Measurements from ENCODE around the gene IARS2.
"Not testable (repeated sequence)": the region's sequence is repeated elsewhere in the genome, so short reads cannot be mapped to it uniquely, and the experiment has no call there.

The IARS2 gene

DNA sequence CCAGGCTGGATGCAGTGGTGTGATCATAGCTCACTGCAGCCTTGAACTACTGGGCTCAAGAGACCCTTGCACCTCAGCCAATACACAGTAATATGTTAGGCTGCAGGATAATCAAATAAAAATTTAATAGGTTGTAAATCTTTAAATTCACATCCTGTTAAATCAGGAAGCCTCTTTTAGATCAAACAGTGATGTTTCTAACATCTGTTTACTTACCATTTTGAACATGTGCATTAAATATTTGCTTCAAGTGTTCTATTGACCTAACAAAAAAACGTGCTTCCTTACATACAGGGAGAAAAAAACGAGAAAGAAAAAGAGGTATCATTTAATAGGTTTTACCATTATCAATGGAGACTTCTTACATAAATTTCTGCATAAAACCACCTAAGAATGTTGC, 70.6 kb downstream of the IARS2 start:
- no peak for DNase-seq (ENCODE audit: low spot score)

DNA sequence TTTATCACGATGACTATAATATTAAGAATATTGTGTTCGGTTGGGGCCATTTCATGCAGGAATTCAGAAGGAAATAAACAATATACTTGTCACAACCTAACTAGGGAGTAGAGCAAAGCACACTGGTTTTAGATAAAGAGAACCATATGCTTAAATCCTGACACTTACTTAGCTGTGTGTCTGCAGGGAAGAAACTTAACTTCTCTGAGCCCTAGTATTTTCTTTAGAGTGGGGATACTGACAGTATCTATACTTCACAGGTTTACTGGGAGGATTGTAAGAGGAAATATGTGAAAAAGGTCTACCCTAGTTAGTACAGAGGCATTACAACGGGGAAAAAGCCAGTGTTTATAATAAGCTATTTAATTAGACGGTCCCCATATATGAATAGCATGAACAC, 72.9 kb downstream of the IARS2 start:
- DNase-seq (ENCODE audit: low spot score): no peak

GRCh38 chr1:220169887-220170286, 76.0 kb downstream of the IARS2 start:
- not testable (repeated sequence) for DNase-seq (ENCODE audit: low spot score)

GRCh38 chr1:220170836-220171526, 77.0 kb downstream of the IARS2 start:
- no peak for DNase-seq (ENCODE audit: low spot score)

- no peak for DNase-seq (ENCODE audit: low spot score)
These were observed 82.6 kb downstream of the IARS2 start for GRCh38 chr1:220176540-220176939.

DNA sequence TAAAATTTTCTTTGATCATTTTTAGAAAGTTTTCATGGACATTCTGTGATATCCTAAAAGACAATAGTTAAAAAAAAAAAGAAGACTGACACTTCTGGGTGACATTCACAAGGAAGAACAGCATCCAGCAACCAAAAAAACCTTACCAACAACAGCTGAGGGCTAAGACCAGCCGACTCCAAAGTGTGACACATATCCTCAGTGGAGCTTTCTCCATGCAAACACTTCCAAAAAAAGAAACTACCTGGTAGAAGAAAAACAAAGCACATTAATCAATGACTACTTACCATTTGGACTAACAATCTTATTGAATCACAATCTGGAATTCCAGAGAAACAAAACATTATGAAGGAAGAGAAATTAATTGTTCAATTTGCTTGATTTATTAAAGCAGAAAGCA, 88.2 kb downstream of the IARS2 start:
- no peak for DNase-seq (ENCODE audit: low spot score)

GRCh38 chr1:220182656-220183055, 88.7 kb downstream of the IARS2 start:
- DNase-seq (ENCODE audit: low spot score): no peak

DNA sequence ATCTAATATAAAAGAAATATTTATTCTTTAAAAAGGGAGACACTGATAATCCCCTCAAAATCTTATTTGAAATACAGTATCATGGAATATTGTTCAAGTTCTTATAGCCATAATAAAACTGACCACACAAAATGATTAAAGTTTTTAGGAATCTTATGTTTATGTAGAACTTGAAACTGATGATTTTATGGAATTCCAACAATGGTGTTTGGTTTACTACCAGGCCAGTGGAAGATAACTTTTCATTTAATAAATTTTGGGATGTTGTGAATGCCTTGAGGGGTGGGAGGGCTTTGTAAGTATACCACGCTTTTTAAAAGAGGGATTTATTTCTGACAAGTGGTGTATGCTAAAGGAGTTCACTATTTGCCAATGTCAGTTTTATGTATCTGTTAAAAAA, 90.6 kb downstream of the IARS2 start:
- DNase-seq (ENCODE audit: low spot score): no peak

- no peak for DNase-seq (ENCODE audit: low spot score)
These were observed 92.8 kb downstream of the IARS2 start for GRCh38 chr1:220186752-220187151.

GRCh38 chr1:220188538-220188937, 94.6 kb downstream of the IARS2 start:
- no peak for DNase-seq (ENCODE audit: low spot score)

DNA sequence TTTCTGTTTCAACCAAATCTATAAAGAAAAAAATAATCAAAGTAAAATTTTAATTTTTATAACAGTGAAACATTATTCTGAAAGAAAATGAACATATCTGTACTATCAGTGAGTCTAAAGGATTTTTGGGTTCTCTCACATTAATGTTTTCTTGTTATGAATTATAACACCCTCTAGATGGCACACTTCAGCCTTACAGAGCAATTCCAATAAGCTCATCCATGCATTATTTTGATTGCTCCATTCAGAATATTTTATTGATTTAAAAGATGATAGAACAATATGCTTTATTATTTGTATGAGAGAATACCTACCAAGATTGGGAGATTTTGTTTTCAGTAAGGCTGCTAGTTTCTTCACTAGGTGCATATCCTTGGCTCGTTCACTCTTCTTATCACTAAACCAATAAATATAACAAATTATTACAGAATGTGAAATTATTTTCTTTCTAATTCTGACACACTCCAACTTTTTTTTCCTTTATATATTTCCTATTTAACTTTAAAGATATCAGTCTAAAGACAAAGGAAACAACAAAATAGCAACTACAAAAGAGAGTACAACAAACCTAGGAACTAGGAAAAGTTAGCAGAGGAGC, 95.9 kb downstream of the IARS2 start:
- peak; percentile 25 for DNase-seq (ENCODE audit: low spot score)

DNA sequence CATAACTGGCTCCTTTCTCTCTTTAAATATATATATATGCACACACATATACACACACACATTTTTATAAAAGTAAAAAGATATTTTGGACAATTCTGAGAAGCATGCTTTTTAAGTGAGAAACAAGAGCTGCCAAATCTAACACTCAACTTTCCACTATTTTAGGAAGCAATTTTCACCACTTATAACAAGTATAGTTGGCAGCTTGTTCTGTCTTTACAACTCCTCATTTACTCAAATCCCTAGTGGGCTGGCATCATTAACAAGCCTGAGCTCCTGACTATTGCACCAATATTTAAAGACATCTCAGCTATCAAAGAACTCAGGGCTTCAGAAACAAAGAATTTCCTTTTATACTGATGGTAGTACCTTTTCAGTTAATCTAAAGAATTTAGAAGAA, 101.8 kb downstream of the IARS2 start:
- DNase-seq (ENCODE audit: low spot score): no peak

Small RNAs within 50 kb of the gene (small RNA-seq; reads per million reads assigned to genes)
- gene MIR194-1 (0.05 to 0.58 reads per million in 2 experiments), gene MIR215 (0.16 to 8.6 reads per million in 2 experiments)

All from SK-N-DZ (cell line).